Anterior cingulate cortex (tissue), 58 donors: Measurements from ENCODE around the gene GOLGA8T.
"Not testable (repeated sequence)": the region's sequence is repeated elsewhere in the genome, so short reads cannot be mapped to it uniquely, and the experiment has no call there.

Experiments used
- DNase-seq, 58 donors: peaks; one replicate each; lab custom pipeline; 2025; lab: John Stamatoyannopoulos, UW

GOLGA8T gene

GRCh38 chr15:30191143-30191542 is 56.3 kb downstream of the GOLGA8T start:
- not testable (repeated sequence) for DNase-seq

DNA sequence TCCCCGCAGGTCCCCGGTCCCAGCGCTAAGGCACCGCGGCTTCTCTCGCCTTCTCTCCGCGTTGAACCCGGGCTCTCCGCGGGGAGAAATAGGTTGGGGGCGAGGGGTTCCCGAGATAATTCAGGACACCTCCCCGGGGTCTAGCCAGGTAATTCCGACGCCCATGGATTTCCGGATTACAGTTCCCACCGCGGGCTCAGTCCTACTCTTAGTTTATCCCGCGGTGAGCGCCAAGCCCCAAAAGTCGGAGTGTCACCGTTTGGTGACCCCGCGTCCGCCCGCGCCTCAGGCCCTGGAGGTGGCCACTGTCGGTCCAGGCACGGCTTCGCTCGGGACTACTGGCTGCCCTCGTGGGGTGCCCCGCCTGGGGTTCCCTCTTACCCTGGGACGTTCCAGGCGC is 56.8 kb downstream of the GOLGA8T start:
- not testable (repeated sequence) for DNase-seq

DNA sequence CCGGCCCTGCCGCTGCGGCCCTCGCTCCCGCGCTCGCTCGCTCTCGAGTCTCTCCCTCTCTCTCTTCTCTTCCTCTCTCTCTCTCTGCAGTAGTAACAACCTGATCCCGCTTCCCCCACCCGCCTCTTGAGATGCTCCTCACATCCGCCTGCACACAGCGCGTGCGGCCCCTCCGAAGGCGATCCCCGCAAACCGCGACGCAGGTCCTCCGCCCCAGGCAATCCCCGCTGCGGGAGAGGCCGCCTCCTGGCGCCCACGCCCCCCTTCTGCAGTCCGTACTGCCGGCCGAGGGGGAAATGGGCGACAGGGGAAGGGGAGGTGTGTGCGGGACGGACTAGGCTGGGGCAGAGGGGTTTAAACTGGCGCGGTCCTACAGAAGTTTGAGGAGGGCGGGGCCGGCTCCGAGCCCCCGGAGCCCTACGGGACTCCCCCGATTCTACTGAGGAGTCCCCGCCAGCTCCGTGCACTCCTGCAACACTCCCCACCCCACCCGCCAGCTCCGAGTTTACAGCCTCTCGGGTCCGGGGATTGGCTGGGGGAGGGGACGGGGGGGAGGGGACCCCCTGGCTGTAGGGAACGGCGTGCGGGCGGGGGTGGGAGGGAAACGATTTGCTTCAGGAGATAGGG is 57.4 kb downstream of the GOLGA8T start:
- DNase-seq = not testable (repeated sequence)

- DNase-seq = not testable (repeated sequence)
Measured at GRCh38 chr15:30192892-30193291, 58.0 kb downstream of the GOLGA8T start.
